NCI-H345 treated with DMSO at 0.1 percent for 48 hours (cell line): ENCODE measurements around the gene BCAR3.
"Not testable (repeated sequence)": the region's sequence is repeated elsewhere in the genome, so short reads cannot be mapped to it uniquely, and the experiment has no call there.

Experiments
- DNase-seq: peaks from one replicate; lab custom pipeline; 2025; ENCODE audit not compliant: unreplicated experiment; lab: John Stamatoyannopoulos, UW

Gene BCAR3

DNA sequence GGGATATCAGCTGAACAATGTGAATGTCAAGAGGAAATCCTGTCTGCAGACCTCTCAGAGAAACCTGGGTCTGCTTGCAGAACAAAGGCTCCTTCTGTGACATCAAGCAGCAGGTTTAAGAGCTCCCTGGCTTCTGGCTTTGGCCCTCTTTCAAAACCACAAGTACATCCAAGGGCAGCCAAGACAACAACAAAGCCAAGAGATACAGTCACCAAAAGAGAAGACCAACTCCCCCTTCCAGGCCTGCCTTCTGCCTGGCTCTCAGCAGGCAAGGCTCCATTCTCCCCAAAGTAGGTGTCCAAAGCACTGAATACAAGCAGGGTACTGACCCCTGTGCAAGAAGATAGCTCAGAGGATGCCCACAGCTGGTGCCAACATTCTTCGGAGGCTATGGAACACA lies 11.5 kb downstream of the BCAR3 start:
- no peak for DNase-seq

DNA sequence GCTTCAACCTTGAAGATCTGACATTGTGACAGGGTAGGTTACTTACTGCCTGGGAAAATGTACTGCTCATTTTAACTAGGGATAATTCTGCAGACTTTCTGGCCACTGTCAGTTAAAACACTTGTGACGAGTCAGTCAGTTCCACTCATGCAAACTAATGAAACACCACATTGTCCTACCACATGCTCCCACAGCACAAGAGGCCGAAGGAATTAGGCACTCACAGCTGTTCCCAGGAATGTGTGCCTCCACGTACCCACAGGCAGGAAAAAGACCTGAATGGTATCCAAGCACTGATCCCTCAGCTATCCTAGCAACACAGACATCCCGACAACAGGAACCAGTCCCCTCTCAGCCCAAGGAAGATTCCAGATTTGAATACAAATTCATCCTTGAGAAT lies 12.3 kb downstream of the BCAR3 start:
- no peak for DNase-seq

DNA sequence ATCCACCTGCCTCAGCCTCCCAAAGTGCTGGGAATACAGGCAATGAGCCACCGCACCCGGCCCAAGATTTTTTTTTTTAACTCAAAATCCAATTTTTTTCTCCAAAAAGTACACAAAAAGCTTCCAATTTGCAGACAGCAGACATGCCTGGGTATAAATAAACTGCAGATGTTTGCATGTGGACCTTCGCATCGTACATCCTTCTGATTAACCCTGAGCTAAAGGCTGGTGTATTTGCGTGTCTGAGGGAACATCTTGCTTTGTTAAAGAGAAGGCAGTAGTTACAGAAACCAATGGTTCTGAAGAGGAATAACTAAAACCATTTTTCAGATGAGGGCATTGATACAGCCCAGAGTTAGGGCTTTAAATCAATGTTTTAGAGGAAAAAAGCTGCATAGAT lies 12.7 kb downstream of the BCAR3 start:
- DNase-seq, result no peak

DNA sequence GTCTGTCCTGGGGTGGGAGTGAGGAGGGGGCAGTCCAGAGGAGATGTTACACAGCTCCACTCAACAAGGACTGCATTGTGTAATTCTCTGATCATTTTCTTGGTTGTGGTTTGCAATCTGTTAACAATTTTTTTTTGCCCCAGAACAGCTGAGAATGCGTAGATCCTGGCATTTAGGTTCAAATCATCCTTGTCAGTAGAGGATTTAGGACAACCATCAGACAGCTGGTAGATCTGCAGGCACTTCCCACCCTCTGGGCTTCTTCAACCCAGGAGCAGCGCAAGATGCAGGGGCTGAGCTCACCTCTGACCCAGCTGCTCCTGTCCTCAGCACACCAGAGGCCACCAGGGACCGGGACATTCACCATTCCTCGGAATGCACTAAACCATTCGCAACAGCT lies 13.5 kb downstream of the BCAR3 start:
- no peak for DNase-seq

DNA sequence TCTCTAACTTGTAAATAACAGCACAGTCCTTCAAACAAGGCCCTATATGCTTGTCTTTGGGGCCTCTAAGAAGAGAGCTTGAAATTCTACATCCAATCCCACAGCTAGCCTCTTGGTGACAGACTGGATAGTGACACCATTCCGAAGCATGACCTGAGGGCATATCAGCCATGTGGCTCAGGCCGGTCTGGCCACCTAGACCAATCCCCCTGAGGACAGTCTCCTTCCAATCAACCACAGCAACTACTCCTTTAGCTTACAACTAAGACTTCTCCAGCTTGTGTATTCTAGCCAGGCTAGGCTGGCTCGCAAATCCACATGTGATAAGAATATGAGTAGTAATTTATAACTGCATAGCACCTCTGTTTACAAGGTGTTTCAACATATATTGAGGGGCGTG lies 14.0 kb downstream of the BCAR3 start:
- DNase-seq, result no peak

DNA sequence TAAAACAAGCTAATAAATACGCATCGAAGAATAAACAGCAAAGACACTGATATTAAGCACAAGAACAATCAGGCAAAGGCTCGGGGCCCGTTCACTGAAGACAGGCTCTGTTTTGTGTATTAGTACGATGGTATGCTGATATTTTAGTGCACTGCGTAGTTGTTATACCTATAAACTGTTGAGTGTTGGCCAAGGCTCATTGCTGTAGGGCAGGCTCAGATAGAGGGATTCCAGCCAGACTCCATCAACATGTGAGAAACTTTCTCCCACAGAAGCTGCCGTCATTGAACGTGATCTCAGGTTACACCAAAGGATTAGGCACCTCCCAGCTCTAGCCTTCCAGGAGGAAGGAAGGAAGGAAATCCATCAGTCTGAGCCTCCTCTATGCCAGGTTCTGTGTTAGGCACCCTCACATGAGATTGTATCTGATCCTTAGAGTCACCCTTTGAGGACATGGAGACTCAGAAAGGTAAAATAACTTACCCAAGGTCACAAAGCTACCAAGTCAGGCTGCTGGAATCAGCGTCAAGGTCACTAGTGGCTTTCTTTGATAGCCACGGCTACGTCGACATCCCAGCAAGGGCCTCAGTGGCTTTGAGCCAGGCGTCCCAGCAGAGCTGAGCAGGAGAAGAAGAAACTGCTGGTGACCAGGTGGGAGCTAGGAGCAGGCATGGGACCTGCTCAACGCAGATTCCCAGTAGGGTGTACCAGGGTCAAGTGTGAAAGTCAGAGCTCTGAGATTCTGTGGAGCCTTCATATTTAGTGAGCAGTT lies 14.8 kb downstream of the BCAR3 start:
- DNase-seq, result no peak

DNA sequence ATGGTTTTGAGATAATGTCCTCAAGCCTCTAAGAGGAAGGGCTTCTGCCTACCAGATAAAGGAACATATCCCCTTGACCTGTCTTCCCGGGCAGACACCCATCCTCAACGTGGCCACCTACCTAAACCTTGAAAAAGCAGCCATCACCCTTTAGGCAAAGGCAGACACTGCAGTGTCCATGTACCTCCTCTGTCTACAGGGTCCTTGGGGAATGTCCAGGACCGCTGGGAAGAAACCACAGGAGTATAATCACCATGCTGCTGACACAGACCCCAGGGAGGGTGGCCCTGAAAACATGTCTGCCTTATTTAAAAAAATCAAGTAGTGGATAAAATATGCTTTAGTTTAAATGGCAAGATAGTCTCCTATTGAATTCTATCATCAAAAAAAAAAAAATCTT lies 16.6 kb downstream of the BCAR3 start:
- DNase-seq, result no peak

DNA sequence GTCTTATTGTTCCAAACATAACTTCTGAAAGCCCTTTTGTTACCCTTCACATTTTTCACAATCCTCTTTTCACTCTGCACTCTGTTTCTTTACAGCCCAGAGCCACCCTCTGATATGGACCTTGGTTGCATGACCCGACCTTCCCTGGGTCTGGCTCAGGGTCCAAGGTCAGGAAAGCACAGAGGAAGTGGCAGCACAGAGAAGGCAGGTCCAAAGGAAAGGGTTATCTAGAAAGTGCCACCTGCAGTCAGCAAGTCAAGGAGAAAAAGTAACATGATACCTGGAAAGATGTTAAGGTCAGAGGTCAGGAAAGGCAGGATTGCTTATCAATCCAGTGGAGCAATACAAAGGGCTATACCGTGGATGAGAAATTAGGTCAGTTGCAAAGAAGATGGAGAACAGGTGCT lies 18.4 kb downstream of the BCAR3 start:
- no peak for DNase-seq

DNA sequence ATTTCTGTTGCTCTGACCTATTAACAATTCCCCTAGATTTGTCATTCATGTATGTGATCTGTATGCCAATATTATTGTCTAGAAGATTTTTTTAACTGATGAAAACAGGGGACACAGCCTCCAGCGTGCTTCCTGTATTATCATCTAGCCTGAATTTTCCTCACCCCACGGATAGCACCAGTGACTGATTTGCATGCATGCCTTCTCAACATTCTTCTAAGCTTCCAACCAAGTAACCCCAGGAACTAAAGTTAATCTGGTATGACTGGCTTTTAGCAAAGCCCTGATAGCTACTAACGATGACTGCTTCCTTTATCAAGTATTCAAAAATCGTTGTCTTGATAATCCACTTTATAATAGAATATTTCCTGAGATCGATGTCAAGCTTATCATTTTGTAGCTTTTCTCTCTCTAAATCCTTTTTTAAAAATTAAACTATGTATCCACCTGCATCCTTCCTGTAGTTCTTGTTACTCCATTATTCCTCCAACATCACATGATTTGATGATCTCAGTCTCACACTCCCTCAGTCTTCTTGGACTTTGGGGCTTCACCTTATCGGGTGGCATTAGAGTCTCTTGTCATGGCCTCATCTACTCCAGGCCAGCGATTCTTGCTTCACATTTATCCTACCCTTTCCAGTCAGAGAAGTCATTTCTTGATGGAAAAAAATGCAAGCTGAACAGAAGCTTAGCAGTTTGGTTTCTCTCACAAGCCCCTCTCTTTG lies 19.0 kb downstream of the BCAR3 start:
- no peak for DNase-seq

DNA sequence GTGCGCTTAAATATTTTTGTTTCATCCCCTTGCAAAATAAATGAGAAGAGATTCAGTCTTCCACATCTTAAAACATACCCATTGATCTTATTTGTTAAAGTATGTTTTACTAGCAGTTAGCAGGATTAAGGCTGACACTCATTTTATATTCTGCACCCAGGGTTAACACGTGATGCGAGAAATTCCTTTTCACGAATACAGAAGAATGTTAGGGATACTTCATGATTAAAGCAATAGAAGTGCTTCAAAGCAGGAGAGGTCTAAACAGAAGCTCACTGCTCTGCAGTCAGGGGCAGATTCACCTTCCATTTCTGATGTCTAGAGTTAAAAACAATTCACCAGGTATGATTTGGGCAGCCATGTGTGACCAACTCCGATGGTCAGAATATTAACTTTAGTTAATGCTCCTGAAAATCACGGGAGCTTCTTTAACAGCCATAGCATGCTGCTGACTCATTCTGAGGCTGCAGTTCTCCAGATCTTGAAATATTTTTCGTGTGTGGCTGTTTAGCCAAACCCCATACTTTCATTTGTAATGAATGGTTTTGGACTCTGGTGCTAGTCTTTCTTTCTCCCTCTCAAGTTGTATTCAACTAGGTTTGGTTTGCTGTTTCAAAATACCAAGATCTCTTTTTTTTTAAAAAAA lies 19.7 kb downstream of the BCAR3 start:
- DNase-seq, result no peak

DNA sequence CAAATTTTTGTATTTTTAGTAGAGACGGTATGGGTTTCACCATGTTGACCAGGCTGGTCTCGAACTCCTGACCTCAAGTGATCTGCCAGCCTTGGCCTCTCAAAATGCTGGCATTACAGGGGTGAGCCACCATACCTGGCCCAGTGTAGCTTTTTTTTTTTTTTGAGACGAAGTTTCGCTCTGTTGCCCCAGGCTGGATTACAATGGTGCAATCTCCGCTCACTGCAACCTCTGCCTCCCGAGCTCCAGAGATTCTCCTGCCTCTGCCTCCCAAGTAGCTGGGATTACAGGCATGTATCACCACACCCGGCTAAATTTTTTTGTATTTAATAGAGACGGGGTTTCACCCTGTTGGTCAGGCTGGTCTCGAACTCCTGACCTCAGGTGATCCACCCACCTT lies 20.3 kb downstream of the BCAR3 start:
- not testable (repeated sequence) for DNase-seq

DNA sequence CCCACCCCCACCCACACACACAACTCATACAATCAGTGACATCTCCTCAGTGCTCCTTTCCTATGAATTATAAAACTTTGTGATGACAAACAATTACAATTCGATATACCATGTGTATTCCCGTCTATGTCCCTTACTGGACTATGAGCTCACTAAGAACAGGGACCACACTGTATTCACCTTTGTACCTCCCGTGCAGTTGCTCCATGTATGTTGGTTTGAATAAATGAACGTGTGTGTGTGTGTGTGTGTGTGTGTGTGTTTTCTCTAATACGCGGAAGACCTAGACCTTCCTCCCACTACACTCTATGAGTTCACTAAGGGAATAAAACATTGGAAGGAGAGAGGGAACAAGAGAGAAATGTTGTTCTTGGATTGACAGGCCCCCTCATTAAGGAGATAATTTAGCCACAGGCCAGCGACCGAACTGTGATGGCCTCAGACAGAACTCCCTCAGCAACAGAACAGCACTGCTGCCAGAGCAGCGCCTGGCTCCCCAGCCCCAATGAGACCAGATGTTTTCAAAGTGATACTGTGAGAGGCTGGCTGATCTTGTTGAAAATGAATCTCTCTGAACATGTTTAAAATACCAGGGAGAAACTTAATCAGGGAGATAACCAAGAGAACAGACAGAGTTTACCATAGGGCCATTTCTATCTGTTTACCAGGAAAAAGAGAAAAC lies 21.7 kb downstream of the BCAR3 start:
- no peak for DNase-seq

DNA sequence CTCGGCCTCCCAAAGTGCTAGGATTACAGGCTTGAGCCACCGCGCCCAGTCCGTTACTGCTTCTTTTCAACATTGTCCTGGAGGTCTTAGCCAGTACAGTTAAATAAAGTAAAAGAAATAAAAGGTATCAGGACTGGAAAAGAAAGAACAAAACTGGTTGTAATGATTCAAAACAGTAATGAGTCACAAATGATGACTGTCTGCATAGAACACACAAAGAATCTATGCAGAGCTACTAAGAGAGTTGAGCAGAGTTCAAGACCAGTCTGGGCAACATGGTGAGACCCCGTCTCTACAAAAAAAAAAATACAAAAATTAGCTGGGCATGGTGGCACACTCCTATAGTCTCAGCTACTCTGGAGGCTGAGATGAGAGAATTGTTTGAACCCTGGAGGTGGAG lies 23.4 kb downstream of the BCAR3 start:
- DNase-seq, result no peak

DNA sequence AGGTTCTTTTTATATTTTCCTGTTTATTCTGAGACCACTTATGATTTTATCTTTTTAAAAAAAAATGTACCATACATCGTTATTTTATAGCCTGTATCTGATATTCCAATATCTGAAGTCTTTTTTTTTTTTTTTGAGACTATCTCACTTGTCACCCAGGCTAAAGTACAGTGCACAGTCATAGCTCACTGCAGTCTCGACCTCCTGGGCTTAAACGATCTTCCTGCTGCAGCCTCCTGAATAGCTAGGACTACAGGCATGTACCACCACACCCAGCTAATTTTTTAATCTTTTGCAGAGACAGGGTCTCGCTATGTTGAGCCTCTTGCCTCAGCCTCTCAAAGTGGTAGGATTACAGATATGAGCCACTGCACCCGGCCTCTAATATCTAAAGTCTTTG lies 25.1 kb downstream of the BCAR3 start:
- no peak for DNase-seq

DNA sequence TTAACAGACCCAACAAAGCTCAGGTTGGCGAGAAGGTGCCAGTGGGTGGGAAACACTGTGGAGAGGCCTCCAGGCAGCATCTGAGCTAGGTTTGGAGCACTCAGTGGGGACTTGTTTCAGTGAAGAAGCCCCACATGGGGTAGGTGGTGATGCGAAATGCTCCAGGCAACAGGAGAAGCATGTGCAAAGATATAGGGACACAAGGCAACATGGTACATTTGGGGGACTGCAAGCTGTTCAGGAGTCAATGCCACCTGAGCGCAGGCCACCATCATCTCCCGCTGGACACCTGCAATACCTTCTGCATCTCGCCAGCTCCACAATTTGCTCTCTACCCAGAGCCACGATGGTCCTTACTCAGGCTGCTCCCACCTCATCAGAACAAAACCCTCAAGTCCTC lies 28.0 kb downstream of the BCAR3 start:
- DNase-seq, result no peak

DNA sequence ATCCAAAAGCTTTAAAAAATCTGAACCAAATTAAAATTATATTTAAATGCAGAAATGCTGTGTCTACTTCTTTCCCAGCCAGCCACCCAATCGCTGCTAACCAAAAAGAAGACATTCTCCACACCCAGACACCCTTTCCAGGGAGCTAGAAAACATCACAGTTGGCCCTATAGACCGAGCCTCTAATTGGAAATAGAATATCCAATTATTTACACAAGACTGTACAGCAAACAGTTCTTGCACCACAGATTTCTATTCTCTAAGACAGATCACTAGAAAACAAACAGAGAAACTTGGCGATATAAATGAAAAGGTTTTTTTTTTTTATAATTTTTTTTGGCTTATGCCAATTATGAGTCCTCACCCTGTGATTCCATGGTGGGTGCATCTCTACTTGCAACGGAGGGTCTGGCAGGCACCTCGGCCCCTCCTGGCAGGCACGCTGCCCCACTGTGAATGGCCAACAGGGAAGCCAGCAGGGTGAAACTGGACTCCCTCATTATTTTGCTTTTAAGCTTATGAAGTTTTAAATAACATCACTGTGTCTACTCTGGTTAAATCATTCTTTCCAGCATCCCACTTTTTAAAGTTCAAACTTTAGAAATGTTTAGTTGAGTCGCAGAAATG lies 29.2 kb downstream of the BCAR3 start:
- no peak for DNase-seq

DNA sequence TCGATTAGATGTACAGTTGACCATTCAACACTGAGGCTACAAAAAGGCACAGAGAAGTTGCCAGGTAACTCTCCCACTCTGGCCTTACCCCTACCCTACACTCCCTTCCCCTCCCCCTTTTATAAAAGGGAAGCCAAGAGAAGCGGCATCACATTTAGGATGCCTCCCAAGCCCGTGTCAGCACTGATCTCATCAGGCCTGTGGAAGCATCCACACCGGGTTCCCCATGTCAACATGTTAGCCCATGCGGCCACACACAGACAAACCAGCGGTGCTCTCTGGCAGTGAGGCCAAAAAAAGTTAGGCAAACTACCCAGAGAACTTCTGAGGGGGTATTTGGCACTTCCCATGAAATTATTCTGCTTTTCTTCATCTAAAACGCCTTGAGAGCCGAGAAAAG lies 29.9 kb downstream of the BCAR3 start:
- no peak for DNase-seq

DNA sequence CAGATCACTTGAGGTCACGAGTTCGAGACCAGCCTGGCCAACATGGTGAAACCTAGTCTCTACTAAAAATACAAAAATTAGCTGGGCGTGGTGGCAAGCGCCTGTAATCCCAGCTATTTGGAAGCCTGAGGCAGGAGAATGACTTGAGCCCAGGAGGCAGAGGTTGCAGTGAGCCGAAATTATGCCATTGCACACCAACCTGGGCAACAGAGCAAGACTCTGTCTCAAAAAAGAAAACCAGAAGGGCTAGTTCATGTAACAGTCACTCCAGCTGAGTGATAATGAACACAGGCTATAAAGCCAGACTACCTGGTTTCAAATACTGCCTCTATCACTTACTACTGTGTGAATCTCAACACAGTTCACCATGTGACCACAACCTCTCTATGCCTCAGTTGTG lies 31.5 kb downstream of the BCAR3 start:
- DNase-seq, result not testable (repeated sequence)

DNA sequence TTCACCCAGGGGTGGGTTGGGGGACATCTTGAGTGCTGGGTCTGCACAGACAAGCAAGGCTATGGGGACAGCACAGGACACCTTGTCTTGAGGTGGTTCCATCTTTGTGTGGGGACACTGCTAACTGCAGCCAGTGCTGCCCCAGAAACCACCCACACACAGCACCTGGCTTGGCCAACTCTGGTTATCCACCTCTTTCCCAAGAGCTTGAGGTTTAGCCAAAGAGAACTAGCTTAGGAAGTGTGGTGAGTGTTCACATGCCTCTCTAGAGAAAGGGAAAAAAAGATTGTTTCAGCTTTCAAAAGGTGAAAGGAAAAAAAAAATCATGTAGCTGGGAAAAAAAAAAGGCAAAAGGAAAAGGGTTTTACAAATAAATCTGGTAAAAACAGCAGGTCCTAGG lies 32.4 kb downstream of the BCAR3 start:
- no peak for DNase-seq

DNA sequence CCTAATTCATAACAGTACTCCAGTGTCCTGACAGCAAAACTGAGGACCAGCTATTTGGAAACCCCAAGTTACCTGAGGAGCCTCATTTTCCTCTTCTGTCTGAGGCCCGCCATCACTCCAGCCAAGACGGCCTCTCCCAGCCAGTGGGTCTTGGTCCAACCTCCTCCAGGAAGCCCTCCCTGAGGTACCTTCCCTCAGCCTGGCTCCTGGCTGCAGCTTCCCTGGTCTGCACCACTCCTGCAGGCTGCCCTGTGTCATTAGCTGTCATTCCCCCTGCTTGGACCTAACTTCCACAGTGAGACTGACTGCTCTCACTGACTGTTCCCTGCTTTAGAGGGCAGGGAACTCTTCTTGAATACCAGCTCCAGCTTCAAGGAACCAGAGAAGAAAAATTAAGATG lies 33.0 kb downstream of the BCAR3 start:
- no peak for DNase-seq

DNA sequence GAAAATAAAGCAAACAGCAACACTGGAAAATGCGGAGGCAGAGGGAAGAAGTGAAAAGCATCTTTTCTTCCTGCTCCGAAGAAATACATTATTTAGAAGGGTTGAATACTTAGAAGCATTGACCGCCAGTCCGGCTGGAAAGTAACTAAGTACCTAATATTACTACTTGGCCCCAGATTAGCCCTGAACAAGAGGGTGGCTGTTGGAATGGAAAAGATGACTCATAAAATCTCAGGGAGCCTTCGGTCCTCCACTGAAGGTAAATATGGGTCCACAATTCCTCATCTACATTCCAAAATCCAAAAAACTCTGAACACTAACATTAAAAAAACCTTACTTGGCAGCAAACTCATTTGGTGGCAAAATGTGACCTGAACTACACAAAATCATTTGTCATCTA lies 40.1 kb downstream of the BCAR3 start:
- DNase-seq, result no peak
